A549 (cell line): ENCODE data around the gene GPR25. TPM values are rescaled to one million over a fixed set of nuclear protein-coding genes. Genes with fewer than 3 reads are reported as not detected.

Experiments
- ATAC-seq, 2 experiments: fragments of 200-7000 bp in 1 of 2; fragments of >200 bp in 1 of 2; cut with Nextera tagmentation in 1 of 2; cut with Tn5 transposase in 1 of 2; 3 replicates each; pipeline versions ENCODE4 v1.8.0 to v1.9.1; 2018 to 2020; ENCODE audit warnings: mild to moderate bottlenecking in 1 of 2, moderate library complexity in 1 of 2
- CTCF ChIA-PET: fragments of 300-600 bp; sonication (Branson Sonifier 250); formaldehyde crosslinking; extraction: SDS; loops from one replicate; lab custom pipeline; 2021; ENCODE audit warnings: antibody characterized with exemption, inconsistent platforms; lab: Yijun Ruan, JAX
- POLR2A ChIA-PET: fragments of 350-600 bp; formaldehyde crosslinking; extraction: SDS; loops from one replicate; lab custom pipeline; 2021; ENCODE audit warnings: antibody characterized with exemption, inconsistent platforms; lab: Yijun Ruan, JAX
- DNase-seq, 2 experiments: peaks; one replicate each; pipeline versions ENCODE4 v3.0.0 to v3.0.0-alpha.2; 2011 to 2016; ENCODE audit warnings: low read depth in 1 of 2, low spot score in 1 of 2
- FAIRE-seq: peaks from 2 replicates; lab custom pipeline; 2011; peaks lifted over from hg19 to GRCh38; lab: Jason Lieb, UNC
- H3K27ac ChIP-seq, 2 experiments: fragments of >200 bp; sonication (Bioruptor Twin); formaldehyde crosslinking; 3 replicates each; pipeline ENCODE4 v1.5.1; 2016 to 2017
- H3K4me1 ChIP-seq: fragments of >200 bp; sonication (Bioruptor Twin); formaldehyde crosslinking; 3 replicates; pipeline ENCODE4 v1.6.1; 2016
- H3K4me2 ChIP-seq: fragments of >200 bp; sonication (Bioruptor Twin); formaldehyde crosslinking; 3 replicates; pipeline ENCODE4 v1.6.1; 2016
- H3K4me3 ChIP-seq: fragments of >200 bp; sonication (Bioruptor Twin); formaldehyde crosslinking; 3 replicates; pipeline ENCODE4 v1.5.1; 2016
- H3K9me3 ChIP-seq: fragments of >200 bp; sonication (Bioruptor Twin); formaldehyde crosslinking; 3 replicates; pipeline ENCODE4 v1.6.1; 2016
- ATOH8 ChIP-seq: fragments of 250-450 bp; sonication (Bioruptor Pico); IDR thresholded peaks from 2 replicates; pipeline ENCODE4 v1.5.0; 2020; ENCODE audit warnings: low read depth, mild to moderate bottlenecking, moderate library complexity
- CHD2 ChIP-seq: fragments of 150-350 bp; IDR thresholded peaks from 2 replicates; pipeline ENCODE4 v1.6.1; 2014; ENCODE audit warnings: low read length; ENCODE audit not compliant: partially characterized antibody
- E2F6 ChIP-seq: IDR thresholded peaks from 2 replicates; pipeline ENCODE4 v1.6.1; 2012; ENCODE audit warnings: low read depth, borderline replicate concordance
- EHF ChIP-seq: fragments of 250-450 bp; sonication (Bioruptor Pico); IDR thresholded peaks from 2 replicates; pipeline ENCODE4 v1.5.0; 2020; ENCODE audit warnings: mild to moderate bottlenecking
- FOSB ChIP-seq: fragments of 250-450 bp; sonication (Bioruptor Pico); IDR thresholded peaks from 2 replicates; pipeline ENCODE4 v1.5.0; 2020; ENCODE audit warnings: mild to moderate bottlenecking, moderate library complexity
- GATA3 ChIP-seq: IDR thresholded peaks from 2 replicates; pipeline ENCODE4 v1.6.1; 2012; ENCODE audit warnings: borderline replicate concordance
- HES2 ChIP-seq: fragments of >200 bp; sonication (Bioruptor Twin); formaldehyde crosslinking; IDR thresholded peaks from 2 replicates; pipeline ENCODE4 v1.6.1; 2016
- JUNB ChIP-seq: fragments of >200 bp; sonication (Bioruptor Twin); formaldehyde crosslinking; IDR thresholded peaks from 2 replicates; pipeline ENCODE4 v1.6.1; 2016
- KDM1A ChIP-seq: fragments of 200-600 bp; sonication (generic); IDR thresholded peaks from 2 replicates; pipeline ENCODE4 v1.6.1; 2016; ENCODE audit warnings: low read depth, mild to moderate bottlenecking
- KDM5A ChIP-seq: fragments of 200-600 bp; sonication (generic); IDR thresholded peaks from 2 replicates; pipeline ENCODE4 v1.6.1; 2016; ENCODE audit warnings: antibody characterized with exemption, mild to moderate bottlenecking
- NPAS2 ChIP-seq: fragments of 250-450 bp; sonication (Bioruptor Pico); IDR thresholded peaks from 2 replicates; pipeline ENCODE4 v1.8.0; 2022; ENCODE audit warnings: mild to moderate bottlenecking, moderate library complexity, borderline replicate concordance
- PBX3 ChIP-seq: IDR thresholded peaks from 2 replicates; pipeline ENCODE4 v1.6.1; 2012
- POLR2A ChIP-seq: IDR thresholded peaks from 2 replicates; pipeline ENCODE4 v1.6.1; 2012; ENCODE audit warnings: mild to moderate bottlenecking, low read length
- POLR2AphosphoS2 ChIP-seq: conservative IDR thresholded peaks from 2 replicates; pipeline ENCODE4 v1.6.1; 2012; ENCODE audit warnings: low read length, improper control_type of control experiment, inconsistent platforms
- RAD21 ChIP-seq, 2 experiments: fragments of >200 bp in 1 of 2; sonication (Bioruptor Twin) in 1 of 2; formaldehyde crosslinking in 1 of 2; IDR thresholded peaks in 1 of 2; conservative IDR thresholded peaks in 1 of 2; 2 replicates in 1 of 2; 3 replicates in 1 of 2; pipeline ENCODE4 v1.6.1; 2012 to 2018; ENCODE audit warnings: inconsistent platforms in 1 of 2
- RCOR1 ChIP-seq: fragments of 150-350 bp; IDR thresholded peaks from 2 replicates; pipeline ENCODE4 v1.6.1; 2014; ENCODE audit warnings: antibody characterized with exemption, low read length, low read depth
- RNF2 ChIP-seq: fragments of 200-600 bp; sonication (generic); IDR thresholded peaks from 2 replicates; pipeline ENCODE4 v1.6.1; 2016; ENCODE audit warnings: low read depth, mild to moderate bottlenecking, antibody characterized with exemption, moderate library complexity, borderline replicate concordance
- SMC3 ChIP-seq: fragments of >200 bp; sonication (Bioruptor Twin); formaldehyde crosslinking; IDR thresholded peaks from 3 replicates; pipeline ENCODE4 v1.6.1; 2018; ENCODE audit warnings: inconsistent platforms
- SREBF2 ChIP-seq: fragments of 450-650 bp; IDR thresholded peaks from 2 replicates; pipeline ENCODE4 v1.6.1; 2014; ENCODE audit warnings: mild to moderate bottlenecking, moderate library complexity
- ZSCAN20 ChIP-seq: fragments of 250-450 bp; sonication (Bioruptor Pico); IDR thresholded peaks from 2 replicates; pipeline ENCODE4 v1.8.0; 2022; ENCODE audit warnings: mild to moderate bottlenecking, moderate library complexity
- WGBS: methylation state at CpG from one replicate; pipeline ENCODE4 v1.1.6; 2017; ENCODE audit errors: missing lambda C conversion rate; 5-methylcytosine and 5-hydroxymethylcytosine counted together
- polyA plus RNA-seq, 4 experiments: library from polyadenylated mRNA; depleted of rRNA in 3 of 4; stranded (reverse); fragments of >200 nt; fragmentation: RNase III in 1 of 4; extraction: RNeasy Plus Mini Kit Qiagen cat#74134 plus additional on column Dnase treatment in 1 of 4; gene quantifications; 2 replicates in 3 of 4; 3 replicates in 1 of 4; pipeline ENCODE4 v1.2.3, GENCODE V29; 2011 to 2017
- TF ChIP-seq, protein P1 (sequence below): fragments of 150-350 bp; IDR thresholded peaks from 2 replicates; pipeline ENCODE4 v1.6.1; 2014; ENCODE audit warnings: low read depth, mild to moderate bottlenecking, low read length
- TF ChIP-seq, protein P2 (sequence below): fragments of 250-450 bp; sonication (Bioruptor Pico); IDR thresholded peaks from 2 replicates; pipeline ENCODE4 v1.5.0; 2021; ENCODE audit warnings: mild to moderate bottlenecking, moderate library complexity, borderline replicate concordance

GPR25 gene
- polyA plus RNA-seq, 2 of the 4 experiments (the other 2 are of a cell fraction) = not detected

- TF ChIP-seq, protein P1, sequence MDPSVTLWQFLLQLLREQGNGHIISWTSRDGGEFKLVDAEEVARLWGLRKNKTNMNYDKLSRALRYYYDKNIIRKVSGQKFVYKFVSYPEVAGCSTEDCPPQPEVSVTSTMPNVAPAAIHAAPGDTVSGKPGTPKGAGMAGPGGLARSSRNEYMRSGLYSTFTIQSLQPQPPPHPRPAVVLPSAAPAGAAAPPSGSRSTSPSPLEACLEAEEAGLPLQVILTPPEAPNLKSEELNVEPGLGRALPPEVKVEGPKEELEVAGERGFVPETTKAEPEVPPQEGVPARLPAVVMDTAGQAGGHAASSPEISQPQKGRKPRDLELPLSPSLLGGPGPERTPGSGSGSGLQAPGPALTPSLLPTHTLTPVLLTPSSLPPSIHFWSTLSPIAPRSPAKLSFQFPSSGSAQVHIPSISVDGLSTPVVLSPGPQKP = no peak
- TF ChIP-seq FOSB (CRISPR knock-in tag) (peak; percentile 65; the same call in 1 of the 2 replicates), RAD21 (conservative IDR thresholded peaks at IDR 0.05 in 1 of 2, IDR thresholded peaks at IDR 0.05 in 1 of 2) (peak in 1 of 2 experiments; percentile 41; a peak in 1 of 5 replicates), NPAS2 (CRISPR knock-in tag) (no peak), HES2 (peak; percentile 79), ATOH8 (CRISPR knock-in tag) (0 out of 2 replicates have a peak, but pooled peaks have one; percentile 64), POLR2AphosphoS2 (no peak), CHD2 (no peak), POLR2A (peak; percentile 41; the same call in 1 of the 2 replicates), KDM5A (no peak), PBX3 (0 out of 2 replicates have a peak, but pooled peaks have one; percentile 52), RCOR1 (no peak), ZSCAN20 (CRISPR knock-in tag) (no peak), SMC3 (peak; percentile 40; the same call in 1 of the 3 replicates), JUNB (peak; percentile 72)
- TF ChIP-seq, protein P2, sequence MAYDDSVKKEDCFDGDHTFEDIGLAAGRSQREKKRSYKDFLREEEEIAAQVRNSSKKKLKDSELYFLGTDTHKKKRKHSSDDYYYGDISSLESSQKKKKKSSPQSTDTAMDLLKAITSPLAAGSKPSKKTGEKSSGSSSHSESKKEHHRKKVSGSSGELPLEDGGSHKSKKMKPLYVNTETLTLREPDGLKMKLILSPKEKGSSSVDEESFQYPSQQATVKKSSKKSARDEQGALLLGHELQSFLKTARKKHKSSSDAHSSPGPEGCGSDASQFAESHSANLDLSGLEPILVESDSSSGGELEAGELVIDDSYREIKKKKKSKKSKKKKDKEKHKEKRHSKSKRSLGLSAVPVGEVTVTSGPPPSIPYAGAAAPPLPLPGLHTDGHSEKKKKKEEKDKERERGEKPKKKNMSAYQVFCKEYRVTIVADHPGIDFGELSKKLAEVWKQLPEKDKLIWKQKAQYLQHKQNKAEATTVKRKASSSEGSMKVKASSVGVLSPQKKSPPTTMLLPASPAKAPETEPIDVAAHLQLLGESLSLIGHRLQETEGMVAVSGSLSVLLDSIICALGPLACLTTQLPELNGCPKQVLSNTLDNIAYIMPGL (CRISPR knock-in tag) = no peak
These were observed 23.9 kb downstream of the GPR25 start (continued) for GRCh38 chr1:200896531-200897196.

- WGBS = 56% methylated on average over 5 of the region's 5 CpGs
- Histone ChIP-seq H3K4me1 (peaks cover 83% of the 10 kb centered on the region), H3K27ac (peak overlapping the region; percentile 100), H3K4me2 (peak overlapping the region; percentile 94), H3K4me3 (peak overlapping the region; percentile 35), H3K9me3 (no peaks in the 10 kb centered on the region)
- DNase-seq = no peak
- ChIA-PET CTCF (interaction anchor here (0.6 to 3.5 kb wide), 6 partner anchors 8 to 749 kb away, joined by 3 to 22 read pairs (median 4); no protein-coding TSS in a partner anchor), POLR2A (interaction anchor here (0.9 to 4.5 kb wide), 8 partner anchors 8 to 228 kb away, joined by 3 to 58 read pairs (median 6); partner anchors contain the start of gene DDX59)
- TF ChIP-seq SREBF2 = no peak
- no peak for TF ChIP-seq KDM1A
- TF ChIP-seq GATA3 = no peak
- peak; percentile 18; the same call in 1 of the 2 replicates for TF ChIP-seq EHF (CRISPR knock-in tag)
- no peak for TF ChIP-seq RNF2
- 0 out of 2 replicates have a peak, but pooled peaks have one; percentile 52 for TF ChIP-seq E2F6
- no peak for FAIRE-seq
- ATAC-seq = no peak
These were observed 24.5 kb downstream of the GPR25 start for GRCh38 chr1:200897259-200897658.
